ENCODE data around the gene MDN1. TPM values are rescaled to one million over a fixed set of nuclear protein-coding genes. Genes with fewer than 3 reads are reported as not detected.

Gene MDN1
- total and polyA plus RNA-seq, 2 of the 8 experiments (the other 6 are each of a cell fraction or from before 2014, with no cell fraction given): 53.5 to 179 TPM

- TF ChIP-seq SAP30 (IDR thresholded peaks at IDR 0.05; ENCODE audit: insufficient read depth, insufficient replicate concordance, low read length): no peak
- no peak for TF ChIP-seq KDM1A (IDR thresholded peaks at IDR 0.05; ENCODE audit: borderline replicate concordance, low read length)
- TF ChIP-seq NRF1 (IDR thresholded peaks at IDR 0.05; ENCODE audit: low read depth, low read length): no peak
- no peak for TF ChIP-seq ZNF274 (IDR thresholded peaks at IDR 0.05; ENCODE audit: borderline replicate concordance, extremely low read depth, low read length)
- TF ChIP-seq CHD2 (IDR thresholded peaks at IDR 0.05; ENCODE audit: low read length): no peak
- no peak for TF ChIP-seq RXRA (IDR thresholded peaks at IDR 0.05; ENCODE audit: insufficient read depth, low read depth, low read length)
- TF ChIP-seq SUZ12 (IDR thresholded peaks at IDR 0.05; ENCODE audit: low read length): no peak
- TF ChIP-seq BCL11A (IDR thresholded peaks at IDR 0.05; ENCODE audit: low read depth in 2 of 2, low read length in 2 of 2): no peak
- TF ChIP-seq CBX5 (IDR thresholded peaks at IDR 0.05; ENCODE audit: low read depth, low read length): no peak
- TF ChIP-seq KDM4A (IDR thresholded peaks at IDR 0.05; ENCODE audit: low read depth, low read length, severe bottlenecking): no peak
Measured at GRCh38 chr6:89695667-89696066, 123.9 kb downstream of the MDN1 start (continued).
